Stimulated activated CD8-positive, alpha-beta memory T cell treated with anti-CD3 and anti-CD28 coated beads, Interleukin-4, amount 100 ng/mL, for 24 hours (primary cell): ENCODE measurements around the gene CUX1.

Experiments used
- DNase-seq: peaks from one replicate; pipeline ENCODE4 v3.0.0-alpha.2; 2020; ENCODE audit warnings: low read depth

Gene CUX1

GRCh38 chr7:102073931-102074880 is 256.8 kb downstream of the CUX1 start:
- no peak for DNase-seq

- DNase-seq = no peak
Measured at GRCh38 chr7:102075126-102075525, 257.7 kb downstream of the CUX1 start.

GRCh38 chr7:102075553-102076135 is 258.2 kb downstream of the CUX1 start:
- DNase-seq = no peak

GRCh38 chr7:102077081-102077480 is 259.7 kb downstream of the CUX1 start:
- DNase-seq = no peak

GRCh38 chr7:102079140-102080018 is 262.0 kb downstream of the CUX1 start:
- DNase-seq = no peak

GRCh38 chr7:102080019-102080433 is 262.6 kb downstream of the CUX1 start:
- DNase-seq = no peak

GRCh38 chr7:102080434-102081243 is 263.2 kb downstream of the CUX1 start:
- no peak for DNase-seq

GRCh38 chr7:102081244-102081627 is 263.8 kb downstream of the CUX1 start:
- no peak for DNase-seq

GRCh38 chr7:102082693-102083368 is 265.4 kb downstream of the CUX1 start:
- DNase-seq = no peak

- DNase-seq = no peak
Measured at GRCh38 chr7:102085218-102085772, 267.9 kb downstream of the CUX1 start.

- DNase-seq = no peak
Measured at GRCh38 chr7:102089175-102090098, 272.0 kb downstream of the CUX1 start.

GRCh38 chr7:102093599-102094315 is 276.3 kb downstream of the CUX1 start:
- DNase-seq = no peak

GRCh38 chr7:102094316-102094650 is 276.9 kb downstream of the CUX1 start:
- DNase-seq = no peak

- no peak for DNase-seq
Measured at GRCh38 chr7:102095321-102096011, 278.0 kb downstream of the CUX1 start.

GRCh38 chr7:102096012-102096332 is 278.5 kb downstream of the CUX1 start:
- DNase-seq = no peak

GRCh38 chr7:102096706-102097427 is 279.4 kb downstream of the CUX1 start:
- no peak for DNase-seq

- no peak for DNase-seq
Measured at GRCh38 chr7:102097601-102098161, 280.3 kb downstream of the CUX1 start.

GRCh38 chr7:102098986-102099385 is 281.6 kb downstream of the CUX1 start:
- no peak for DNase-seq
